Esophagus mucosa (tissue), 1 donor: ENCODE measurements around the gene GPR15LG. TPM values are rescaled to one million over a fixed set of nuclear protein-coding genes. Genes with fewer than 3 reads are reported as not detected.

Experiments
- ATAC-seq: fragments of 200-7000 bp; cut with Tn5 transposase; one replicate; pipeline ENCODE4 v1.9.1; 2020
- total RNA-seq: library from RNA; stranded (reverse); gene quantifications from one replicate; pipeline ENCODE4 v1.2.4, GENCODE V29; 2023
- donor health status: DM: yes; HTN: yes; CAD: no.

GPR15LG gene
- total RNA-seq, 1 donor from 2014 or later = 404 TPM

- no peak for ATAC-seq
Measured at GRCh38 chr10:84193846-84194423, 20.3 kb downstream of the GPR15LG start.

GRCh38 chr10:84194424-84195043 is 20.9 kb downstream of the GPR15LG start, which contains the start of gene CDHR1:
TSS of gene CDHR1 (plus strand) at chr10:84194537. CDS start at chr10:84194761, 224 bp downstream.
- ATAC-seq = peak; percentile 47

GRCh38 chr10:84195044-84195830 is 21.6 kb downstream of the GPR15LG start:
- ATAC-seq = no peak

DNA sequence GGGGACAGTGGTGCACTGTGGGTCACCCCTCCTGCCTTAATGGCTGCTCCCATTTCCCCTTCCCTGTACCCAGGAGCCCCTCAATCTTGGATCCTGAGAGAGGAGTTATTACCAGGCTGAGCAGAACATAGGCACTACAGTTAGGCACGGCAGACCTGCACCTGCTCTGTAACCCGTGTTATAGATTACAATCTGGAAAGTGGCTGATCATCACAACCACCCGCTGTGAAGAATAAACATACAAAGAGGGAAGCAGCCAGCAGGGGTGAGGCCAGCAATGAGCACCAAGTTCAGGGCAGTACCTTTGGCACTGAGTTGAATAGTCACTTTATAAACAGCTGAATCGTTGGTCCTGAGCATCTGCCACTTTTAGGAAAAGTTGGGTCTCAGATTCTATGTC is 22.5 kb downstream of the GPR15LG start:
- ATAC-seq = no peak

- peak; percentile 12 for ATAC-seq
Measured at GRCh38 chr10:84196941-84197340, 23.3 kb downstream of the GPR15LG start.

DNA sequence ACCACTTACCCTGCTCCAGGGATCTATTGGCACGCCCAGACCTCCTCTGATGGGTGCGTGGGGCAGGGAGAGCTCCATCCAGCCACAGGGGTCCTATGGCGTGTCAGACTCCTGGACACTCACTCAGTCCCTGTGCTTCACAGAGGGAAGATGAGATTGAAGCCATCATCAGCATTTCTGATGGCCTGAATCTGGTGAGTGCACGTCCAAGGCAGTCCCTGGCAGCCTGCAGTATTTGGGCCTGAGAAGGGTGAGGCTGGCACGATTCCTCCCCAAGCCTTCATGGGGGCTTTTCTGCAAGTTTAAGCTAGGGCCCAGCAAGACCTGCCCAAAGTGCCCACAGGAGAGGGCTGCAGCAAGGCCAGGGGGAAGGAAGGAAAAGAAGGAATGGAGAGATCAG is 24.0 kb downstream of the GPR15LG start:
- no peak for ATAC-seq

- no peak for ATAC-seq
Measured at GRCh38 chr10:84198206-84198915, 24.8 kb downstream of the GPR15LG start.

GRCh38 chr10:84200537-84201243 is 27.1 kb downstream of the GPR15LG start:
- no peak for ATAC-seq

GRCh38 chr10:84201244-84201606 is 27.6 kb downstream of the GPR15LG start:
- ATAC-seq = no peak

GRCh38 chr10:84201682-84202081 is 28.1 kb downstream of the GPR15LG start:
- ATAC-seq = no peak

DNA sequence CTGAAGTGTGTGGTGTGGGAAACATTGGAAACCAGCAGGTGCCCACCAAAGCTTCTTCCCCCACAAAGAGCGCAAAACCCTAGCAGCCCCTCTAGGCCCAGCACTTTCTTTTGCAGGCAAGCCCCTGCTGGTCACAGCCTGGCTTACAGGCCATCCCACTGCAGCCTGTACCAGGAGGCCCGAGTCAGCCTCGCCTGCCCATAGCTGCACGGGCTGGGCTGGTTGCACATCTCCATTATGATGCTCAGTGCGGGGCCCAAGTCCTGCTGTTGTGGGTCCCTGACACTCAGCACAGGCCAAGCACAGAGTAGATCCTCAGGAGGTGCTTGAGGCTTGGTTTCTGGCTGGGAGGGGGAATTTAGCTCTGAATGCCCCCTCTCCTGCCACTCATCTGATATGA is 28.7 kb downstream of the GPR15LG start:
- no peak for ATAC-seq

DNA sequence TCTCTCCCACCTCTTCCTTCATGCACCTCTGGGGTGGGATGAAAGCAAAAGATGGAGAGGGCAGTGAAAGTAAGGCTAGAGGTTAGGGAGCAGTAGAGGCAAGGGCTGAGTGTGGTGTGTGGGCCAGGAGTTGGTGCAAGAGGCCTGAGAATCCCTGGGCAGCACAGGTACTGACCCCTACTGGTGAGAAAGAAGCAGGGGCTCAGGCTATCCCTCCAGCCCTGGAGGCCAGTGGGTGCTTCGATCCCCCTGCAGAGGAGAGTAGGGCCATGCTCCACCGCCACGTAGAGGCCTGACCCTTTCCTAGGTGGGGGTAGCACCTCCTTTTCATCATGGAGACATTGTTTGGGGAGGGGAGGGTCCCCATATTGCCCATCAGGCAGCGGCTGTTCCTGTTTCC is 30.5 kb downstream of the GPR15LG start:
- ATAC-seq = peak; percentile 33

DNA sequence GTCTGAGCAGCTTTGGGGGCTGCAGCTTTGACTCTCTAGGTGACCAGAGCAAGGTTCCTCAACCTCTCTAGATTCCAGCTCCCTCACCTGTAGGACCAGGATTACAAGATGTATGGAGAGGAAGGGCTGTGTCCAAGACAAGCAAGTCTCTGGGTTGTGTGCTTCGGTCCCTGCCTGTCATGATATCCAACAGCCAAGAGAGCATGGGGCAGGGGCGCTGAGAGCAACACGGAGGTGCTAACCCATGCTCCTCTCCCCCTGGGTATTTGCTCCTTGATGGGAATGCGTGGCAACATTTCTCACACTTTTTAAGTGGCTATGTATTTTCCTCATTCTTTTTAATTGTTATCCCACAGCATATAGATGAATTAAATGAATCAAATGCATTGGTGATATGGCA is 31.0 kb downstream of the GPR15LG start:
- ATAC-seq = no peak

GRCh38 chr10:84205049-84205852 is 31.6 kb downstream of the GPR15LG start:
- ATAC-seq = peak; percentile 90

GRCh38 chr10:84205853-84206525 is 32.4 kb downstream of the GPR15LG start:
- ATAC-seq = no peak

DNA sequence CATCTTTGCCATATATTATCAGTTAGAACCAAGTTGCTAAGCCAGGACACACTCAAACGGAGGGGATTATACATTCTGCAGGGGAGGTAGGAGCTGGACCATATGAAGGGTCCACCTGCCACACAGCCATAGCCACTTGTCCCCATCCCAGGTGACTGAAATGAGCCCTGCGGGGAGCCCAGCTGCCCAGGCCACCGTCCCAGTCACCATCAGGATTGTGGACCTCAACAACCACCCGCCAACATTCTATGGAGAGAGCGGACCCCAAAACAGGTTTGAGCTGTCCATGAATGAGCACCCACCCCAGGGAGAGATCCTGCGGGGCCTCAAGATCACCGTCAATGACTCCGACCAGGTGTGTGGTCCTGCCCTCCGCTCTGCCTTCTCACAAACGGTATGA is 34.4 kb downstream of the GPR15LG start:
- no peak for ATAC-seq

DNA sequence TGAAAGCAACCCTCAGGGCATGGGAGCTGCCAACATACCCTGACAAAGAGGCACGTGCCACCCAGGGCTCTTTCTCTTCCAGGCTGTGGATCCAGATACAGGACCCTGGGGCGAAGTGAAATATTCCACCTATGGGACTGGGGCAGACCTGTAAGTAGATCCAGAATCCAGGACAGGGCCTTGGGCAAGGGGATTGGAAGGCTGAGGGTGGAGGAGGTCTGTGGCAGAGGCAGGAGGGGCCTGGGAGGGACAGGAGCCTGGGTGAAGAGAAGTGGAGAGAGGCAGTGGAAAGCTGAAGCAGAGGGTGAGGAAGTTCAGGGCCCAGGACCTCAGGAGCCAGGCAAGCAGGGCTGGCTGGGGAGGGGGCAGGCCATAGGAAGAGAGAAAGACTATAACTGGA is 38.0 kb downstream of the GPR15LG start:
- no peak for ATAC-seq

DNA sequence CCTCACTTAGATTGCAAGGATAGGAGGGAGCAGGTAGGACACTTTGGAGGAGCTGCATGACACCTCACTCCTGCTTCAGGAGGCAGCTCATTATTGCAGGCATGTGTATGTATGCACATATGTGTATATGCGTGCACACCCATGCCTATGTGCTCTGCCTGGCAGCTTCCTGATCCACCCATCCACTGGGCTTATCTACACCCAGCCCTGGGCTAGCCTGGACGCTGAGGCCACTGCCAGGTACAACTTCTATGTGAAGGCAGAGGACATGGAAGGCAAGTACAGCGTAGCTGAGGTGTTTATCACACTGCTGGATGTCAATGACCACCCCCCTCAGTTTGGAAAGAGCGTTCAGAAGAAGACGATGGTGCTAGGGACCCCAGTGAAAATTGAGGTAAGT is 38.4 kb downstream of the GPR15LG start:
- no peak for ATAC-seq

GRCh38 chr10:84213076-84213475 is 39.5 kb downstream of the GPR15LG start:
- ATAC-seq = no peak

GRCh38 chr10:84214046-84214572 is 40.5 kb downstream of the GPR15LG start:
- ATAC-seq = no peak
